ENCODE data around the gene RNF5.
"Not testable (repeated sequence)": the region's sequence is repeated elsewhere in the genome, so short reads cannot be mapped to it uniquely, and the experiment has no call there.

RNF5 gene

DNA sequence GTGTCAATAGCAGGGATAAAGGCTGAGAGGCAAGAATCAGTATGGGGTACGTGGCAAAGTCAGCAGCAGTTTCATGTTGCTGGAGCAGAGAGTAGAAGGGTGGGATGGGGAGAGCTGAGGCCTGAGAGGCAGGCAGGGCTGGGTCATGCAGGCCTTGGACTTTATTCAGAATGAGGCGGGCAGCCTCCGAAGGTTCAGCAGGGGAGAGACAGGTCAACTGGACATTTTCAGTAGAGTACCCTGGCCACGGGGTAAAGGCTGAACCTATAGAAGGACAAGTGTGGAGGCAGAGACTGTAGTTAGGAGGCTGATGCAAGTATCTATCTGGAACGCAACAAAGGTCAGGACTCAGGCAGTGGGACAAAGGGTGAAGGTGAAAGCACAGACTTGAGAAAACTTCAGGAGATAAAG, 32.0 kb downstream of the RNF5 start:
- no peak for DNase-seq (ENCODE audit: low spot score)

DNA sequence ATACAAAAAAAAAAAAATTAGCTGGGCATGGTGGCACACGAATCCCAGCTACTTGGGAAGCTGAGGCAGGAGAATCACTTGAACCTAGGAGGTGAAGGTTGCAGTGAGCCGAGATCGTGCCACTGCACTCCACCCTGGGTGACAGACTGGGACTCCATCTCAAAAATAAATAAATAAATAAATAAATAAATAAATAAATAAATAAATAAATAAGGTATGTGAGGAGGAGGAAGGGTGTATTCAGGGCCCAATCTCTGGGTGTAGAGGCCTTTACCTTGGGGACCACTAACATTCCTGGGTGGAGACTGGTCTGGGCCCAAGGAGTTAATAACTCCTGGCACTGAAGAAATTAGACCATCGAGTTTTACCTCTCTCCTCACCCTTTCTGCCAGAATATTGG, 33.2 kb downstream of the RNF5 start:
- not testable (repeated sequence) for DNase-seq (ENCODE audit: low spot score)

DNA sequence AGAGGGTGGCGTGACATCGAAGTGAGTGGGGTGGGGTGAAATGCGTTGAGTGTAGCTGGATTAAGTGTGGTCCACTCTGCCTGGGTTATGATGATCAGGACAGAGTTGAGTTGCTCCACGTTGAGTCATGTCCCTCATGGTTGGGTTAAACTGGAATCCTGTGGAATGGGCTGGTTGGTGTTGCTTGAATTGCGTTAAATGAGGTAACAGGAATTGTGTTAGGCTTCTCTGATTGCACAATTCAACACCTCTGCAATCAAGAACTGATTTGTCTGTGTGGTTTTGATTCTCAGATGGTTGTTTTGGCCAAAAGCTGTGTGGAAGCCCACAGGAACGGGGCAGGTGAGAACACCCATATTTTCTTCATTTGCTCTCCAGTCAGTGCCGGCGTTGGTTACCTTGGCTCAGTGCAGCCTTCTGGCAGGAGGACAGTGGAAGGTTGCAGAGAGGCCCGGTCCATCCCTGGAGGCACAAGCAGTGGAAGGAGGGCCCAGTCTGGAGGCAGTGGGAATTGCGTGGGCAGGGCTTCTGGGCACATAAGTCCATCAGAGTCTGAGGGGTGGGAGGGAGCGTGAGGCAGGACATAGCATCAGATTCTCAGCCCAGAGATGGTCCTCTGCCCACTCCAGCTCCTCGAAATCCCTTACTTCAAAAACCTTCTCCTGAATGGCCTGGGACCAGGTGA, 34.0 kb downstream of the RNF5 start:
- no peak for DNase-seq (ENCODE audit: low spot score)

DNA sequence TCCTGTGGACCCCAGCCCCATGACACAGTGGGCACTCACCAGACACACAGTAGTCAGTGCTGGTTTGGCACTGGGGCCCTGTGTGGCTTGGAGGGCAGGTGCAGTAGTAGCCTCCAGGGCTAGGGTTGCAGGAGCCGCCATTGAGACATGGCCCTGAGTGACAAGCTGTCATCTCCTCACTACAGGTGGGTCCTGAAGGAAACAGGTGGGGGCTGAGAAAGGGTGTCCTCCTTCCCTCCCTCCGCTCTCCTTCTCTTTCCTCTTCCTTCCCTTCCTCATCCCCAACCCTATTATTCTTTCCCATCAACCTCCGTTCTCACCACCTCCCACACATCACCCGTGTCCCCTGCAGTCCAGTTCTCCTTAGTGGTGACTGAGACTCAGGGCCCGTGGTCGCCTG, 35.4 kb downstream of the RNF5 start:
- no peak for DNase-seq (ENCODE audit: low spot score)

DNA sequence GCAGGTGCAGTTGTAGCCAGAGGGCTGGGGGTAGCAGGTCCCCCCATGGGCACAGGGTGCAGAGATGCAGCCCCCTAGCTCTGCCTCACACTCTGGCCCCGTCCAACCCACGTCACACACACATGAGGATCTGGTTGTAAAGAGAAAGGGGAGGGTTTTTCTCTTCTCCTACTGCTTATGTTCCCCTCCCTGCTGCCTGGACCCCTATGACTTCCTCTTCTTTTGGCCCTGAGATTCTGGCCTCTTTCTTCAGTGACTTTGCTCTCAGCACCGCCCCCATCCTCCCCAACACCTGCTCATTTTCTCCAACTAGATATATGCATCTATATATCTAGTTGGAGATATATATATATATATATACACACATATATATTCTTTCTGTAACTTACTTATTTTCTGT, 35.9 kb downstream of the RNF5 start:
- no peak for DNase-seq (ENCODE audit: low spot score)

DNA sequence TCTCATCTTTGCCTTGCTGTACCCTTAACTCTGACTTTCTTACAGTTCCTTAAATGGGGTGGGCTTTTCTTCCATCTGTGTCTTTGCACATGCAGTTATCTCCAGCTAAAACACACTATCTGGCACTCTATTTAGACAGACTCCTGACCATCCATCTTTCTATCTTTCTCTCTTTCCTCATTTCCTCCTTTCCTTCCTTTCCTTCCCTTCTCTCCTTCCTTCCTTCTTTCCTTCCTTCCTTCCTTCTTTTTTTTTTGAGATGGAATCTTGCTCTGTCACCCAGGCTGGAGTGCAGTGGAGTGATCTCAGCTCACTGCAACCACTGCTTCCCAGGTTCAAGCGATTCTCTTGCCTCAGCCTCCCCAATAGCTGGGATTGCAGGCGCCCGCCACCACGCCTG, 37.4 kb downstream of the RNF5 start:
- DNase-seq (ENCODE audit: low spot score): no peak

DNA sequence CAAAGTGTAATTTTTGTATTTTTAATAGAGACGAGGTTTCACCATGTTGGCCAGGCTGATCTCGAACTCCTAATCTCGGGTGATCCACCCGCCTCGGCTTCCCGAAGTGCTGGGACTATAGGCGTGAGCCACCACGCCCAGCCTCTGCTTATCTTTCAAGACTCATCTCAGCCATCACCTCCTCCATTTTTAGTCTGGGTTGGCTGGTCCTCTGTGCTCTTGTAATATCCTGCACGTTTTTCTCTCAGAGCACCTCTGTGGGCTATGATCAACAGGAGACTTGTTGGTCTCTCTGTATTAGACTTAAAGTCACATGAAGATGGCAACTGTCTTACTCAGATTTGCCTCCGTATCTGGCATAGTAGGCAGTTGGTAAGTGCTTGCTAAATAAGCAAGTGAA, 38.1 kb downstream of the RNF5 start:
- DNase-seq (ENCODE audit: low spot score): no peak

GRCh38 chr6:32216998-32217397, 38.8 kb downstream of the RNF5 start:
- no peak for DNase-seq (ENCODE audit: low spot score)

GRCh38 chr6:32218167-32218566, 40.0 kb downstream of the RNF5 start:
- no peak for DNase-seq (ENCODE audit: low spot score)

- no peak for DNase-seq (ENCODE audit: low spot score)
Measured at GRCh38 chr6:32220021-32220420, 41.8 kb downstream of the RNF5 start.

DNA sequence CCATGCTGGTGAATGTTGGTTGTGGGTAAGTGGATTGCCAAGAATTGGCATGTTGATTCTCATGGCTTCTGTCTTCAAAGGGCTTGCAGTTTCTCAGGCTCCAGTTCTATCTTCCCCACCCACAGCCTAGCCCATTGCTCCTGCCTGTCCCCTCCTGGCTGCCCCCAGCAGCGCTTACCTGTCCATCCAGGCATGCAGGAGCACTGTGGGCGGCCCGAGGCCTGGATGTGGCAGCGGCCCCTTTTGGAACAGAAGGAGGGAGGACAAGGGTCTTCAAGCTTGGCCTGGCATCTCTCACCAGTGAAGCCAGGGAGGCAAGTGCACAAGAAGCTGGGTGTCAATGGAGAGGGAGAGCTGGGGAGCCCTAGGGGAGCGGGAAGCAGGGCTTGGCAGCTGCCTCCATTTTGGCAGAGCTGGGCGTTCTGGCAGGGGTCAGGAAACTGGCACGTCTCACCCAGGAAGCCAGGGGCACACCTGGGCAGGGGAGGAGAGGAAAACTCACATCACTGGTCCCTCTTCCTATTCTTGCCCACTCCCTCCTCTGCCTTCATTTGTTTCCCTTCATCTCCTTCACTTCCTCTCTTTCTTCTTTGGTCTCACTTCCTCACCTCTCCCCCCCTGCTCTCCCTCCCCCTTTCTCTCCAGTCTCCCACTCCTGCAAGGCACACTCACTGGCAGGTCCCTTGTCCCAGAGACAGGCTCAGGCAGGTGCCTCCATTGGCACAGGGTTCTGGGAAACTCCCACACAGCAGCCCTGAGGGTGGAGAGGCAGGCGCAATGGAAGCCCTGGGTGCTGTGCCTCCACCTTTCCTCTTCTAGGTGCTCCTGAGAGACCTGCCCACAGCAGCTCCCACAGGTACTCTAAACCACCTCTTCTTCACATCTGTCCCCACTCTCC, 44.4 kb downstream of the RNF5 start:
- no peak for DNase-seq (ENCODE audit: low spot score)

- no peak for DNase-seq (ENCODE audit: low spot score)
Measured at GRCh38 chr6:32223258-32224235, 45.3 kb downstream of the RNF5 start, which contains the start of gene NOTCH4. Gene NOTCH4, minus strand, starts transcription at chr6:32224067. Its CDS starts 139 bp downstream, at chr6:32223928.

DNA sequence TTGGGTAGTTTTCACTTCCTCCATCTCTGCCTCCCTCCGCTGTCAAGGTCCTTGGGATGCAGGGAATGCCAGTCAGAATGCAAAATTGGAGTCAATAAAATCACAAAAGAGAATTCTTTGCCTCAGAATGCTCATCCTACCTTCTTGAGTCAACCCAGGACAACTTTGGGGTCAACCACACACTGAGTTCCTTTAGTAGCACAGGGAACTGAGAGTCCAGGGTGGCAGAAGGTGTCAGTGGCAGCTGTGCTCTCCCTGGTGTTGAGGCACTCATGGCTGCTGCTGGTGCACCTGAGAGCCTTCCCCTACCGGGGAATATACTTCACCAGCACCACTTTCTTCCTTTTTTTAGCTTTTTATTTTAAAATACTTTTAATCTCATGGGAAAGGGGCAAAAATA, 46.5 kb downstream of the RNF5 start:
- no peak for DNase-seq (ENCODE audit: low spot score)

DNA sequence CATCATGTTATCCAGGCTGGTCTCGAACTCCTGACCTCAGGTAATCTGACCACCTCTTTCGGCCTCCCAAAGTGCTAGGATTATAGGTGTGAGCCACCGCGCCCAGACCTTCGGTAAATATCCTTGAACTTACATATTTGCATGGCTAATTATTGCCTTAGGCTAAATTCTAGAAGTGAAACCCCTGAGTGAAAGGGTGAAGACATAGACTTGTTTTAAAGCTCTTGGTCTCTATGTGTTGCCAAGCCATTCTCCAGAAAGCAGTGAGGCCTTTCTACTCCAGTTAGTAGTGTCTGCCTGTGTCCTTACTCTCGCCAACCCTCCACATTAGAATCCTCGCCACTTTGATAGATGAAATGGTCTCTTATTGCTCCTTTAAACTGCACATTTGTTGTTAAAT, 48.2 kb downstream of the RNF5 start:
- no peak for DNase-seq (ENCODE audit: low spot score)
